ENCODE data around the gene DLX3. TPM values are rescaled to one million over a fixed set of nuclear protein-coding genes. Genes with fewer than 3 reads are reported as not detected.
A peak's percentile ranks its signal among the peaks of the same experiment; 100 is the strongest.

The DLX3 gene
- total RNA-seq, 1 experiment from 2014 or later, result 1.2 TPM

GRCh38 chr17:50036455-50037261 is 41.6 kb upstream of the DLX3 start:
- Histone ChIP-seq H3K14ac (ENCODE audit: insufficient read depth, low read length) (no peak overlapping the region), H3K9me3 (ENCODE audit: control insufficient read depth, low read depth, low read length) (no peaks in the 10 kb centered on the region), H3K23me2 (ENCODE audit: insufficient read length, low read depth, low read length, poor library complexity, severe bottlenecking) (no peaks in the 10 kb centered on the region), H3K79me2 (ENCODE audit: insufficient read depth, low read length) (no peaks in the 10 kb centered on the region), H4K8ac (replicated peaks; ENCODE audit: insufficient read length, low read depth, low read length) (no peak overlapping the region), H3K4ac (ENCODE audit: low read depth, low read length) (no peak overlapping the region), H3K4me2 (ENCODE audit: insufficient read depth, insufficient read length, low read length) (no peak overlapping the region), H3K27ac (ENCODE audit: insufficient read length, low read depth, low read length) (no peak overlapping the region), H3K18ac (ENCODE audit: insufficient read length, low read depth, low read length) (no peak overlapping the region), H2BK15ac (ENCODE audit: low read depth, low read length) (no peak overlapping the region), H2AFZ (ENCODE audit: low read length) (no peak overlapping the region), H3K4me1 (ENCODE audit: insufficient read depth, low read length) (no peaks in the 10 kb centered on the region; the same call in 1 of the 2 replicates), H3K27me3 (ENCODE audit: insufficient read depth, low read length) (no peaks in the 10 kb centered on the region; the same call in 1 of the 2 replicates), H4K20me1 (ENCODE audit: control insufficient read depth, insufficient read depth, insufficient read length) (no peaks in the 10 kb centered on the region), H3T11ph (ENCODE audit: low read length) (no peak overlapping the region), H4K5ac (ENCODE audit: insufficient read length, low read depth, low read length) (no peak overlapping the region), H3K23ac (ENCODE audit: insufficient read length, low read depth, low read length) (no peak overlapping the region), H2BK20ac (ENCODE audit: low read depth, low read length, poor library complexity, severe bottlenecking) (no peak overlapping the region), H3K9ac (ENCODE audit: extremely low read depth, insufficient read length, low read length) (no peak overlapping the region), H2BK12ac (ENCODE audit: insufficient read length, low read depth, low read length) (no peak overlapping the region), H2BK120ac (ENCODE audit: low read depth, low read length, poor library complexity, severe bottlenecking) (no peak overlapping the region), H2AK5ac (ENCODE audit: insufficient read length, low read length) (no peak overlapping the region), H3K56ac (ENCODE audit: insufficient read length, low read depth, low read length) (no peak overlapping the region), H4K91ac (ENCODE audit: insufficient read length, low read depth, low read length) (no peak overlapping the region), H2BK5ac (ENCODE audit: insufficient read length, low read length) (no peak overlapping the region), H3K79me1 (ENCODE audit: insufficient read depth, low read depth, low read length, poor library complexity, severe bottlenecking) (no peaks in the 10 kb centered on the region)
- Mint-ChIP-seq H3K9me3 (no peaks in the 10 kb centered on the region; a peak in 1 of 5 replicates), H3K27me3 (ENCODE audit: low read depth) (peaks cover 12% of the 10 kb centered on the region), H3K4me3 (no peak overlapping the region), H3K36me3 (ENCODE audit: insufficient read depth in 1 of 3, low read depth in 3 of 3) (no peaks in the 10 kb centered on the region), H3K27ac (peak overlapping the region in 2 of 3 experiments; percentile 32 to 40; a peak in 3 of 7 replicates), H3K4me1 (peaks cover 20 to 33% of the 10 kb centered on the region in 2 experiments)
- DNase-seq, result no peak
- no CpG with 5 or more reads among the region's 11 CpGs for WGBS (ENCODE audit: extremely low coverage, insufficient read length, low lambda C conversion rate)
- TF ChIP-seq CTCF (conservative IDR thresholded peaks at IDR 0.05), result no peak
